OCI-LY7 (cell line): ENCODE measurements around the gene TP73. TPM values are rescaled to one million over a fixed set of nuclear protein-coding genes. Genes with fewer than 3 reads are reported as not detected.

Experiments used
- BruUV-seq: library from RNA; stranded (reverse); fragments of 400-500 nt; replicated peaks from 2 replicates; lab custom pipeline; 2021; lab: Mats Ljungman, UMichigan
- CTCF ChIA-PET: fragments of 300-600 bp; sonication (Branson Sonifier 250); formaldehyde crosslinking; loops from one replicate; lab custom pipeline; 2022; ENCODE audit warnings: antibody characterized with exemption; ENCODE audit not compliant: unreplicated experiment; lab: Charles Lee
- POLR2A ChIA-PET: fragments of 300-600 bp; sonication (Branson Sonifier 250); formaldehyde crosslinking; loops from one replicate; lab custom pipeline; 2022; ENCODE audit warnings: antibody characterized with exemption; lab: Charles Lee
- DNase-seq: peaks from one replicate; pipeline ENCODE4 v3.0.0-alpha.2; 2015; ENCODE audit warnings: low spot score
- H2AFZ ChIP-seq: fragments of 200-600 bp; sonication (generic), shearing (Covaris generic); 2 replicates; pipeline ENCODE4 v1.6.1; 2014; ENCODE audit warnings: mild to moderate bottlenecking, antibody characterized with exemption, low read length, moderate library complexity
- H3K27ac ChIP-seq: fragments of 200-600 bp; sonication (generic); 2 replicates; pipeline ENCODE4 v1.5.1; 2014; ENCODE audit warnings: mixed run types, low read depth, mild to moderate bottlenecking, moderate library complexity, low read length, inconsistent platforms; ENCODE audit not compliant: poor library complexity, severe bottlenecking
- H3K36me3 ChIP-seq: fragments of 200-600 bp; sonication (generic); 2 replicates; pipeline ENCODE4 v1.6.1; 2014; ENCODE audit warnings: mild to moderate bottlenecking, antibody characterized with exemption, low read length, moderate library complexity, mixed read lengths; ENCODE audit not compliant: insufficient read depth
- H3K4me1 ChIP-seq: fragments of 200-600 bp; sonication (generic); 2 replicates; pipeline ENCODE4 v1.5.1; 2014; ENCODE audit warnings: mild to moderate bottlenecking, low read length; ENCODE audit not compliant: insufficient read depth, poor library complexity, severe bottlenecking
- H3K4me2 ChIP-seq: fragments of 200-600 bp; sonication (generic); 2 replicates; pipeline ENCODE4 v1.6.1; 2014; ENCODE audit warnings: mild to moderate bottlenecking, low read length
- H3K4me3 ChIP-seq: fragments of 200-600 bp; sonication (generic); 2 replicates; pipeline ENCODE4 v1.5.1; 2014; ENCODE audit warnings: mild to moderate bottlenecking, low read depth, low read length; ENCODE audit not compliant: poor library complexity, severe bottlenecking
- H3K79me2 ChIP-seq: fragments of 200-600 bp; sonication (generic); 2 replicates; pipeline ENCODE4 v1.6.1; 2016; ENCODE audit warnings: low read depth, mild to moderate bottlenecking, low read length, moderate library complexity, mixed read lengths; ENCODE audit not compliant: insufficient read depth
- H3K9me2 ChIP-seq: fragments of 200-600 bp; sonication (generic); 2 replicates; pipeline ENCODE4 v1.6.1; 2016; ENCODE audit warnings: mild to moderate bottlenecking, low read length, mixed read lengths; ENCODE audit not compliant: insufficient read depth
- H3K9me3 ChIP-seq: fragments of 200-600 bp; sonication (generic); 2 replicates; pipeline ENCODE4 v1.6.1; 2014; ENCODE audit warnings: mild to moderate bottlenecking, mixed run types, low read length, mixed read lengths
- H4K20me1 ChIP-seq: fragments of 200-600 bp; sonication (generic); 2 replicates; pipeline ENCODE4 v1.6.1; 2014; ENCODE audit warnings: mild to moderate bottlenecking, antibody characterized with exemption, low read length, moderate library complexity, mixed read lengths; ENCODE audit not compliant: insufficient read depth
- CTCF ChIP-seq: fragments of 200-600 bp; sonication (generic); conservative IDR thresholded peaks from 2 replicates; pipeline ENCODE4 v1.5.1; 2014; ENCODE audit warnings: mild to moderate bottlenecking, antibody characterized with exemption, low read length, moderate library complexity, mixed read lengths
- EZH2phosphoT487 ChIP-seq: fragments of 200-600 bp; sonication (generic); IDR thresholded peaks from 2 replicates; pipeline ENCODE4 v1.6.1; 2018; ENCODE audit warnings: low read depth, borderline replicate concordance, mild to moderate bottlenecking, mixed run types, antibody characterized with exemption, low read length, moderate library complexity, mixed read lengths
- intact Hi-C: fragments of 100-400 bp; cut with micrococcal nuclease; formaldehyde crosslinking; loops from one replicate; pipeline ENCODE4 v1.10.0; 2022; ENCODE audit not compliant: unreplicated experiment
- total RNA-seq, 2 experiments: library from RNA; depleted of rRNA in 1 of 2; stranded (reverse); fragments of >200 nt in 1 of 2; shearing (Covaris generic) in 1 of 2; gene quantifications; 2 replicates each; pipeline ENCODE4 v1.2.3, GENCODE V29; 2014 to 2022

The TP73 gene
- total RNA-seq, 2 experiments from 2014 or later: 0.48 TPM; not detected in 1

DNA sequence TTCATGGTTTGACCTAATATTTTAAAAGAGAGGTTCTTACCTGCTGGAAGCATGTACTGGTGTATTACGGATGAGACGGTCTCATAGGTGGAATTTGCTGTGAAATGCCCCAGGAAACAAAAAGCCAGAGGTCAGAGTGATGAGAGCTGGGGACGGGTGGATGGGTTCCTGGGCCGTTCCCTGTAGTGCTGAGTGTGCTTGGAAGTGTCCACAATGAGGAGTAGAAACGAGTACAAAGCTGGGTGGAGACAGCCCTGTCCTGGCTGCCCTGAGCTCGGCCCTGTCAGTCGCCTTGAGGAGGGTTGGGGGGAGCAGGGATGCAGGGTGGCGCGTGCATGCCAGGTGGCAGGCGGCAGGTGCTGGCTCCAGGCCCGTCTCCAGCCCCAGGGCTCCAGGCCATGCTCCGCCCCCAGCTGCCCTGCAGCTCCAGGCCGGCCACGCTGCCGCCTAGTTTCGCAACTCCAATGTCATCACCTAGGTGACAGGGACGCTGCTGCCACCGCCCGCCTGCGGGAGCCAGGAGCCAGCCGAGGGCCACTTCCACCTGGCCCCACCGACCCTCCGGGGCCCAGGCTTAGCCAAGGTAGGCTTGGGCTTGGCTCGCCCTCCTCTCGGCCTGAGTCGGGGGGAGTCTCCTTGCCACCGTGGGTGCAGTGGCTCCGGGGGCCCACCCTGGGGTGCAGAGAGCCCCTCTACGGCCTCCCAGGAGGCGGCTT lies 16.4 kb downstream of the TP73 start:
- H3K4me1 ChIP-seq: peaks cover 49% of the 10 kb centered on the region
- no peak overlapping the region for H2AFZ ChIP-seq
- BruUV-seq: no TSS peak
- H3K27ac ChIP-seq: no peak overlapping the region
- TF ChIP-seq EZH2phosphoT487 (no peak), CTCF (no peak)
- intact Hi-C loops: loop anchor here (5.0 kb wide), 1 partner anchor 234 kb away; the partner anchor contains the start of gene C1orf174
- H3K79me2 ChIP-seq: no peaks in the 10 kb centered on the region
- H3K36me3 ChIP-seq: no peaks in the 10 kb centered on the region
- no peaks in the 10 kb centered on the region for H4K20me1 ChIP-seq
- no peaks in the 10 kb centered on the region for H3K9me3 ChIP-seq
- H3K4me2 ChIP-seq: no peak overlapping the region
- ChIA-PET POLR2A (interaction anchor here (0.9 to 1.5 kb wide), 2 partner anchors 8 to 20 kb away, joined by 3 read pairs; no protein-coding TSS in a partner anchor), CTCF (no interaction called here)
- no peaks in the 10 kb centered on the region for H3K9me2 ChIP-seq
- no peak overlapping the region for H3K4me3 ChIP-seq
- no peak for DNase-seq

- Histone ChIP-seq H3K36me3 (no peaks in the 10 kb centered on the region), H4K20me1 (no peaks in the 10 kb centered on the region), H2AFZ (no peak overlapping the region), H3K4me2 (no peak overlapping the region), H3K27ac (no peak overlapping the region), H3K4me3 (no peak overlapping the region), H3K9me3 (no peaks in the 10 kb centered on the region), H3K4me1 (peaks cover 45% of the 10 kb centered on the region), H3K79me2 (no peaks in the 10 kb centered on the region), H3K9me2 (no peaks in the 10 kb centered on the region)
- POLR2A ChIA-PET: interaction anchor here (0.9 kb wide), 1 partner anchor 8 kb away, joined by 3 read pairs; no protein-coding TSS in a partner anchor
- CTCF ChIA-PET: no interaction called here
- DNase-seq: no peak
- intact Hi-C loops: loop anchor here (5.0 kb wide), 1 partner anchor 233 kb away; the partner anchor contains the start of gene C1orf174
- no peak for TF ChIP-seq CTCF
- no peak for TF ChIP-seq EZH2phosphoT487
- BruUV-seq: no TSS peak
Measured at GRCh38 chr1:3669421-3669821, 17.1 kb downstream of the TP73 start.

- Histone ChIP-seq H3K4me2 (no peak overlapping the region), H3K4me3 (no peak overlapping the region), H3K27ac (no peak overlapping the region), H2AFZ (no peak overlapping the region), H3K36me3 (no peaks in the 10 kb centered on the region), H3K4me1 (peaks cover 39% of the 10 kb centered on the region), H3K9me2 (no peaks in the 10 kb centered on the region), H3K79me2 (no peaks in the 10 kb centered on the region), H4K20me1 (no peaks in the 10 kb centered on the region), H3K9me3 (no peaks in the 10 kb centered on the region)
- DNase-seq: no peak
- TF ChIP-seq CTCF: no peak
- CTCF ChIA-PET: no interaction called here
- no TSS peak for BruUV-seq
- intact Hi-C loops: loop anchor here (5.0 kb wide), 1 partner anchor 232 kb away; the partner anchor contains the start of gene C1orf174
- POLR2A ChIA-PET: no interaction called here
Measured at GRCh38 chr1:3669971-3670431, 17.7 kb downstream of the TP73 start.
